D721Med (cell line): ENCODE measurements around the gene METTL3.

ENCODE experiments used
- DNase-seq: peaks from one replicate; pipeline ENCODE4 v3.0.0; 2011; ENCODE audit warnings: low spot score; ENCODE audit not compliant: insufficient read length
- FAIRE-seq: peaks from 2 replicates; lab custom pipeline; 2011; peaks lifted over from hg19 to GRCh38; lab: Jason Lieb, UNC
- CTCF ChIP-seq: IDR thresholded peaks from 2 replicates; pipeline ENCODE4 v1.5.1; 2012; ENCODE audit warnings: mild to moderate bottlenecking, control low read depth; ENCODE audit not compliant: insufficient read depth; ENCODE audit errors: missing control alignments

METTL3 gene

GRCh38 chr14:21534576-21534975 lies 23.4 kb upstream of the METTL3 start:
- no peak for TF ChIP-seq CTCF
- no peak for DNase-seq
- no peak for FAIRE-seq

GRCh38 chr14:21533294-21533693 lies 22.2 kb upstream of the METTL3 start:
- no peak for FAIRE-seq

GRCh38 chr14:21529515-21529914 lies 18.4 kb upstream of the METTL3 start:
- no peak for TF ChIP-seq CTCF
- DNase-seq (no peak), FAIRE-seq (no peak)

More at GRCh38 chr14:21533294-21533693, 22.2 kb upstream of the METTL3 start:
- TF ChIP-seq CTCF = no peak
- no peak for DNase-seq

- FAIRE-seq (no peak), DNase-seq (no peak)
- TF ChIP-seq CTCF = no peak
Measured at GRCh38 chr14:21528381-21529348, 17.5 kb upstream of the METTL3 start.

- DNase-seq (no peak), FAIRE-seq (no peak)
- no peak for TF ChIP-seq CTCF
Measured at GRCh38 chr14:21527318-21527679, 16.2 kb upstream of the METTL3 start.

- DNase-seq (no peak), FAIRE-seq (no peak)
- no peak for TF ChIP-seq CTCF
Measured at GRCh38 chr14:21526672-21527317, 15.7 kb upstream of the METTL3 start.
